M059J (cell line): Measurements from ENCODE around the gene SLC6A9. TPM values are rescaled to one million over a fixed set of nuclear protein-coding genes. Genes with fewer than 3 reads are reported as not detected.
A peak's percentile ranks its signal among the peaks of the same experiment; 100 is the strongest.

Experiments used
- DNase-seq: peaks from one replicate; pipeline ENCODE4 v3.0.0-alpha.2; 2012; ENCODE audit warnings: low read depth
- total RNA-seq: library from RNA; depleted of rRNA; stranded (reverse); fragments of >200 nt; shearing (Covaris generic); gene quantifications from 2 replicates; pipeline ENCODE4 v1.2.3, GENCODE V29; 2014; rRNA removed

SLC6A9 gene
- 2.1 and 5.1 TPM in 2 replicates for total RNA-seq

- peak; percentile 66 for DNase-seq
Measured at GRCh38 chr1:44031252-44032169, at the start of gene SLC6A9. TSS of gene SLC6A9 (minus strand) at chr1:44031462. CDS start at chr1:44024277, 7,185 bp downstream.

GRCh38 chr1:44079566-44079965 lies 48.3 kb upstream of the SLC6A9 start:
- no peak for DNase-seq

GRCh38 chr1:44078104-44078503 lies 46.8 kb upstream of the SLC6A9 start:
- no peak for DNase-seq

DNA sequence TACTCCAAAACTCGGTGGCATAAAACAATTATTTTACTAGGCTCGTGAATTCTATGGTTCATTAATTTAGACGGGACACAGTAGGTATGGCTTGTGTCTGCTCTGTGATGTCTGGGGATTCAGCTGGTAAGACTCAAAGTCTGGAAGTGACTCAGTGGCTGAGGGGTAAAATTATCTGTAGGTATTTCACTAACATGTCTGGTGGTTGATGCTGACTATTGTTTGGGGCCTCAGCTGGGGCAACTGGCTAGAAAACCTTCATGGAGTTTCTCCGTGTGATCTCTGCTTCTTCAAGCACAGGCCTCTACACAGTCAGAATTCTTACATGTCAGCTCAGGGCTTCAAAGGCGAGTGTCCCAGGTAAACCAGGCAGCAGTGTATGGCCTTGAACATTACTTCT lies 46.2 kb upstream of the SLC6A9 start:
- no peak for DNase-seq

DNA sequence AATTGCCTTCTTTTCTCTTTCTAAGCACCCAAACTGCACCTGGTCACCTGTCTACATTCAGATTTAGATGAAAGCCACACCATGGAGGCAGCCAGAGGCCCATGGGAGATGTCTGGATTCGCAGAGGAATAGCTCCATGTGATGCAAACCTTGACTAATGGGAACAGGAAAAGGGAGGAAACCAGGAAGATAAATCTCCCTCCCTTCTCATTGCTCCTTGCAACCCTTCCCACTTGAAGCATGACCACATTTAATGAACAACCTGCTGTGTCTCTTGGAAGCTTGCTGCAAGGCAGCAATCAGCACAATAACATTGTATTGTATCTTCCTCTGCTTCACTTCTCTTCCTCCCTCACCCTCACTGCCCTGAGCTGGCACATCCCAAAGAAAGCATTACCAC lies 44.8 kb upstream of the SLC6A9 start:
- peak; percentile 30 for DNase-seq

DNA sequence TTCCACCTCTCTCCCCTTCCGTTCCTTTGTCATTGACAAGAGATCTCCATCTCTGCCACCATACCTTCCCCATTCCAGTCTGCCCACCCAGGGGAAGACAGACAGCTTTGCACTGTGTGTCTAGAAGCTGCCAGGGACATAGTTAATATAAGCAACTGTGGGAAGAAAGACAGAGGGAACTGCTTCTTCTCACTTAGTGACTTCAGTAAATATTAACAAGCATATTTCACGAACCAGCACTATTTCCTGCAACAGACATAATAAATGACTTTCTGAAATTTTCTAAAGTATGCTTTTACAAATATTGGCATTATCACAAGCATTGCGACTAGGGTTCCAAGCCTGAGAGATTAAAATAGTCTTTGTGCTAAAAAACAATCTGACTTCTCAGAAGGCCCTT lies 43.2 kb upstream of the SLC6A9 start:
- DNase-seq, result no peak

GRCh38 chr1:44073528-44073927 lies 42.3 kb upstream of the SLC6A9 start:
- no peak for DNase-seq

DNA sequence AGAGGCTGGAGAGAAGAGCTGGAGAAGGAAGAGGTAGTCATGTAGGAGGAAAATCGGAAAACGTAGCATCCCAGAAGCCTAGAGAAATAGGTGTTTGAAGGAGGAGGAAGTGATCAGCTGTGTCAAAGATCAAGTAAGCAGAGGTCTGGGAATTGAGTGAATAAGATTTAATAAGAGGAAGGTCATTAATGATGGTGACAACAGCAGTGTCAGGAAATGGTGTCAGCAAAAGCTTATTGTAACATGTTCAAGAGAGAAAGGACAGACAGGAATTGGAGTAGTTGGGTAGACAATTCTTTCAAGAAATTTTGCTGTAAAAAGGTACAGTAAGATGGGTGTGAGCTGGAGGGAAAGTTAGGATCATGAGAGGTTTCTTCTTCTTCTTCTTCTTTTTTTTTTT lies 41.6 kb upstream of the SLC6A9 start:
- no peak for DNase-seq

- DNase-seq, result peak; percentile 88
Measured at GRCh38 chr1:44072204-44072603, 40.9 kb upstream of the SLC6A9 start.

GRCh38 chr1:44071461-44071860 lies 40.2 kb upstream of the SLC6A9 start:
- no peak for DNase-seq

DNA sequence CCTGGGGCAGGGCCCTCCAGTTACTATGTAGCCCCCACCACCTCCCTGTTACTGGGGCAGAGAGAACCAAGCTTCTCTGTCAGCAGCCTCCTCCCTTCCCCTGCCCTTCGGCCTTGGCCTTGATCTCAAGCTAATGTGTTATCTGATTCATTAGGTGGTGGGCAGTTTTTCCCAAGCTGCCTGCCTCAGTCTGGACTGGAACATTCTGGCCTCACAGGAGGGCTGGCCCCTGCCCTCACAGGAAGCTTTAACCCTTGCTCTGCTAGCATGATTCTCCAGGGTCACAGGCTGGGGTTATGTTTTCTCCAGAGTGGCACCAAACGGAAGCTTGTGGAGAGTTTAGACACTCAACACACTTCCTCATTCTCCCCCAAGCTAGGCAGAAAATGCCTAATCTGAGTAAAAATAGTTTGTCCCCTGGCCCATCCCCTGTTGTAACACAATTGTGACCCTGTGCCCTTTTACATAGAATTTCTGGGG lies 37.2 kb upstream of the SLC6A9 start:
- DNase-seq, result no peak

- DNase-seq, result no peak
Measured at GRCh38 chr1:44067266-44068250, 36.3 kb upstream of the SLC6A9 start.

DNA sequence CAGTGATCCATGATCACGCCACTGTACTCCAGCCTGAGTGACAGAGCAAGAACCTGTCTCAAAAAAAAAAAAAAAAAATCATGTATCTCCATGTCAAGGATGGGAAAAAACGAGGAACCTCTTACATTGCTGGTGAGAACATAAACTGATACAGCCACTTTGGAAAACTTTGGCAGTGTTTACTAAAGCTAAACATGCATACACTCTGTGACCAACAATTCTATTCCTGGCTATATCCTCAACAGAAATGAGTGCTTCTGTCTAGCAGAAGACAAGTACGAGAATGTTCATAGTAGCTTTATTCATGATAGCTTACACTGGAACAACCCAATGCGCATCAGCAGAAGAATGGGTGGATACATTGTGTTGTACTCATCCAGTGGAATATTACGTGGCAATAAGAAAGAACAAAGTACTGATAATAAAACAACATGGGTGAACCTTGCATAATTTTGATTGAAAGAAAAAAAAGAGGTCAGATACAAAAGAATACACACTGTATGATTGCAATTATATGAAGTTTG lies 31.5 kb upstream of the SLC6A9 start:
- no peak for DNase-seq

DNA sequence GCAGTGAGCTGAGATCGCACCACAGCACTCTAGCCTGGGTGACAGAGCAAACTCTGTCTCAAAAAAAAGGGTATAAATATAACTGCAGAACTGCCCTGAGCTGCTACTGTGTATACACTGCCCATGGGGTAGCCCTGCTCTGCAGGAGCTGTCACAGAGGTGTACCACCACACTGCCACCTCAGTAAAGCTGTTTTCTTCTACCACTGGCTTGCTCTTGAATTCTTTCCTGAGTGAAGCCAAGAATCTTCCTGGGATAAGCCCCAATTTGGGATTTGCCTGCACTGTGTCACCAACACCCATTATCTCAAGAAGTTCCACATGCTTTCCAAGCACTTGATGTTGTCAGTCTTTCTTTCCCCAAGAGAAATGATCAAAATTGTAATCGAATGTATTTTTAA lies 30.6 kb upstream of the SLC6A9 start:
- DNase-seq, result no peak

- DNase-seq, result no peak
Measured at GRCh38 chr1:44060830-44061267, 29.6 kb upstream of the SLC6A9 start.

DNA sequence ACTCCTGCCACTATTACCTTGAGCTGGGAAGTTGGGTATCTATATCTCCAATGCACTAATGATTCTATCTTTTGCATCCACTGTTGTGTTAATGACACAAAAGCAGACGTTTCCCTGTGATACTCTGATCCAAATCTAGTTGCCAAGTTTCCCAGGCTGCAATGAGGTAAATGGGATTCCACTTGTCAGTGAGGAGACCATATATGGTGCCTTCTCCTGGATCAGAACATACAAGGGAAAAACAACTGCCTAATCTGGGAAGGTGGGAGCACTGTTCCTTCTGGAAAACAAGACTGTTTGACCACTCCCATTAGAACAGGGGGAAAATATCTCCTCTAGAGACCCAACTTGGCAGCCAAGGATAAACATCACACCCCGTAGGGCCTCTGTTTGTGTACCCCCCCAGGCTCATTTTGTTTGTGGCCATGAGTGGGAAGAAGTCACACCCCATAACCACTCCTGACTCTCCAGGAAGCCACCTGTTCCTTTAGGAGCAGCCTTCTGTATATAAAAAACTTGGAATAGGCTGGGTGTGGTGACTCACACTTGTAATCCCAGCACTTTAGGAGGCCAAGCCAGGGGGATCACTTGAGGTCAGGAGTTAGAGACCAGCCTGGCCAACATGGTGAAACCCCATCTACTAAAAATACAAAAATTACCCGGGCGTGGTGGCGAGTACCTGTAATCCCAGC lies 28.5 kb upstream of the SLC6A9 start:
- peak; percentile 54 for DNase-seq

GRCh38 chr1:44059212-44059611 lies 27.9 kb upstream of the SLC6A9 start:
- no peak for DNase-seq

- no peak for DNase-seq
Measured at GRCh38 chr1:44057293-44057692, 26.0 kb upstream of the SLC6A9 start.

- DNase-seq, result no peak
Measured at GRCh38 chr1:44053394-44053793, 22.1 kb upstream of the SLC6A9 start.

DNA sequence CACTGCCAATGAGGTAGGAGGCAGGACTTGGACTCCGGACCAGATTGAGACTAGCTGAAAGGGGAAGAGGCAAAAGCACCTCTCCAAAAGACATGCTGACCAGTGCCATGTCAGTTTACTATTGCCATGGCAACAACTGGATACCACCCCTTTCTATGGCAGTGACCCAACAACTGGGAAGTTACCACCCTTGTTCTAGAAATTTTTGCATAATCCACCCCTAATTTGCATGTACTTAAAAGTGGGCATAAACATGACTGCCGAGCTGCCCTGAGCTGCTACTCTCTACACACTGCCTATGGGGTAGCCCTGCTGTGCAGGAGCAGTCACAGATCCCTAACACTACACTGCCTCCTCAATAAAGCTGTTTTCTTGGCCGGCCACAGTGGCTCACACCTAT lies 19.0 kb upstream of the SLC6A9 start:
- peak; percentile 83 for DNase-seq

GRCh38 chr1:44049839-44050238 lies 18.6 kb upstream of the SLC6A9 start:
- peak; percentile 95 for DNase-seq
